Coronary artery (tissue), 2 donors: Measurements from ENCODE around the gene IGLL1.

Experiments
- DNase-seq: peaks from one replicate; pipeline ENCODE4 v3.0.0-alpha.2; 2017; ENCODE audit warnings: low spot score
- H3K27ac ChIP-seq, 2 donors: fragments of 200-600 bp; sonication (generic); one replicate each; pipeline ENCODE4 v1.5.1; 2016 to 2019
- H3K4me3 ChIP-seq: fragments of 200-600 bp; sonication (generic); 2 replicates; pipeline ENCODE4 v1.5.1; 2016; ENCODE audit warnings: mild to moderate bottlenecking, moderate library complexity
- TF ChIP-seq, protein P1 (sequence below): fragments of 200-600 bp; sonication (generic); IDR thresholded peaks from one replicate; pipeline ENCODE4 v1.5.1; 2019; ENCODE audit warnings: antibody characterized with exemption

IGLL1 gene

DNA sequence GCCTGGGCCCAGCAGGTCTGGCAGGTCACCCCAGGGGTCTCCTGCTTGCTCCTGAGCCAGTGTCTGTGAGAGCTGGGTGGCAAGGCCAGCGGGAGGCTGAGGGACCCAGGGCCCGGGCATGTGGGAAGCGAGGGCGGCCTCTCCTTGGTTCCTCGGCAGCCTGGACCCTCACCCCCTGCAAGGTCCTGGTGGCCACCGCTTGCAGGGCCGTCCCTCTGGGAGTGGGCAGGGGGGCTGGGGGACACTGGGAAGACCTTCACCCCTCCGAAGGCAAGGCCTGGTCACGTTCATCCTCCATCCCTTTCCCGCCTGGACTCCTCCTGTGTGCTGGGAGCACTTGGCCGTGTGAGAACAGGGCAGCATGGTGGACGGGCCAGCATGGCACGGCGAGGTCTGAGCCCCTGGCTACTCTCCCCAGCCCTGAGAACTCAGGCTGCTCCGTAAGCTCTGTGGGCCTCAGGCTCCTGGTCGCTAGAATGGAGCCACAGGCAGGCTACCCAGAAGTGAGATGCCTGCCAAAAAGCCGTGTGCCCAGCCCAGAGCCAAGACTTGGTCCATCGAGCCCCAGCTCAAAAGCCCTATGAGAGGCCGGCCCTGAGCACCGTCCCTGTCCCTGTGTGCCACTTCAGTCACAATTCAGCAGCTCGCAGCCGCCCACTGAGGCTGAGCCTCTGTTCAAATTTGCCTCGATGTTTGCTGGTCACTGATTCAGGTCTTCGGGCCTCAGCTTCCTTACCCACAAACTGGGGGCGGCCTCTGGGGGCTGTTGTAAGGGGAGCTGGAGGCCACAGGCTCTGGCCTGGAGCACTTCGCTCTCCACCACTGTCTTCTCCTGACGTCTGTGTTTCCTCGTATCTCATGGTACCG lies 45.0 kb downstream of the IGLL1 start:
- Histone ChIP-seq H3K27ac (no peak overlapping the region), H3K4me3 (no peak overlapping the region)
- DNase-seq = peak; percentile 59
- TF ChIP-seq, protein P1, sequence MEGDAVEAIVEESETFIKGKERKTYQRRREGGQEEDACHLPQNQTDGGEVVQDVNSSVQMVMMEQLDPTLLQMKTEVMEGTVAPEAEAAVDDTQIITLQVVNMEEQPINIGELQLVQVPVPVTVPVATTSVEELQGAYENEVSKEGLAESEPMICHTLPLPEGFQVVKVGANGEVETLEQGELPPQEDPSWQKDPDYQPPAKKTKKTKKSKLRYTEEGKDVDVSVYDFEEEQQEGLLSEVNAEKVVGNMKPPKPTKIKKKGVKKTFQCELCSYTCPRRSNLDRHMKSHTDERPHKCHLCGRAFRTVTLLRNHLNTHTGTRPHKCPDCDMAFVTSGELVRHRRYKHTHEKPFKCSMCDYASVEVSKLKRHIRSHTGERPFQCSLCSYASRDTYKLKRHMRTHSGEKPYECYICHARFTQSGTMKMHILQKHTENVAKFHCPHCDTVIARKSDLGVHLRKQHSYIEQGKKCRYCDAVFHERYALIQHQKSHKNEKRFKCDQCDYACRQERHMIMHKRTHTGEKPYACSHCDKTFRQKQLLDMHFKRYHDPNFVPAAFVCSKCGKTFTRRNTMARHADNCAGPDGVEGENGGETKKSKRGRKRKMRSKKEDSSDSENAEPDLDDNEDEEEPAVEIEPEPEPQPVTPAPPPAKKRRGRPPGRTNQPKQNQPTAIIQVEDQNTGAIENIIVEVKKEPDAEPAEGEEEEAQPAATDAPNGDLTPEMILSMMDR = no peak

DNA sequence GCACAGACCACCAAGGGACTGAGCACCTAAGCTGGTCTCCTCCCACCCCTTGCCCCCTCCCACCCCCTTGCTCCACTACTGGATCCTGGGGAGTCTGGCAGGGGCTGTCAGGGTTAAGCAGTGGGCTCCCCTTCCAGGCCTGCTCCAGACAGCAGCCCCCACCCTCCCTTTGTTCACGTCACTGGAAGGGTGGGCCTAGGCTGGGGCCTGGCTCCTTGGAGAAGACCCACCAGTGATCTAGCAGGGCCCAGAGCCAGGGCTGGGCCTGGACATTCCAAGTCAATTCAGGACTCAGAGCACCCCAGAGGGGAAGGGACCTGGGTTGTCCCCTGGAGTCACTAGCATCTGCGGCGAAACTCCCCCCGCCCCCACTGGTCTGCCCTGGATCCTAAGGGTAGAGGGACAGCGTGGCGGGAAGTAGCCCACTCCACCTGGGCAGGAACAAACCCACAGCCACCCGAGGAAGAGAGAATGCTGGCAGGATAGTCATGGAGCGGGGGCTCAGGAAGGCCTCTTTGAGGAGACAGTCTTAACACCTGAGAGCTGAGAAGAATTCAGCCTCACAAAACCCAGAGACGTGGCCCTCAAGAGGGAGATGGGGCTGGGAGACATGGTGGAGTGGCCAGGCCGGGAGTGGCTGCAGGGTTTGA lies 45.8 kb downstream of the IGLL1 start:
- TF ChIP-seq, protein P1 = no peak
- no peak for DNase-seq
- H3K27ac ChIP-seq = peak overlapping the region in 1 of 2 donors; percentile 35
- no peak overlapping the region for H3K4me3 ChIP-seq

DNA sequence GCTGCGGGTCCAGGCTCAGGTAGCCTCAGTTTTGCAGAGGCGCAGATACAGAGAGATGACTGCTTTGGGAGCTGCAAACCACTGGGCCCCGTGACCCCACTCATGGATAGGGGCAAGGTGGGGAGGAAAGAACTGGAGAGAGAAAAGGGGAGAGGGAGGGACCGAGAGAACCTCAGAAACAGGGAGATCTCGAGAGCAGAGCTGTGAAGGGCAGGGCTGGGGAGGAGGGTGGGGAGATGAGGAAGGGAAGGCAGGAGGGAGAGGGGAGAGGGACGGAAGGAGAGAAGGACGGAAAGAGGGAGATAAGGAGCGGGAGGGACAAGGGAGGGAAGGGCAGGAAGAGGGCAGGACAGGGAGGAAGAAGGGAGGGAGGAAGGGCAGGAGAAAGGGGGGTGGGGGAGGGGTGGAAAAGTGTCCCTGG lies 46.3 kb downstream of the IGLL1 start:
- H3K4me3 ChIP-seq = no peak overlapping the region
- peak overlapping the region in 1 of 2 donors; percentile 35 for H3K27ac ChIP-seq
- no peak for DNase-seq
- TF ChIP-seq, protein P1 = no peak

DNA sequence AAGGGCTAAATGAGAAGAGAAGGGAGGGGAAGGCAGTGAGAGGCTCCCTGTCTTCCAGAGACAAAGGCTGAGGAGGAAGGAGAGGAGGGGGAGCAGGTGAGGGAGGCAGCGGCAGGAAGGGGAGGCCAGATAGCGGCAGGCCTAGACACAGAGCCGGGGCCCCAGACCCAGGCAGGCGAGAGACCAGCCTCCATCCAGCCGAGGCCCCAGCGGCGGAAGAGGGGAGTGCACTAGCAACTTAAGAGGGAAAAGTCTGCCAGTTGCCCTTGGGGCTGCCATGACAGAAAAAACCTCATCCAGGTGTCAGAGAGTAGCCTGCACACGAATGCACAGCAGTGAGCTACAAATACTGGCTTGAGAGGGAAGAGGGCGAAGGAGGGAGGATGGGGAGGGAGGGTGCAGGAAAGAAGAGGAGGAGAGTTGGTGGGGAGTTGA lies 46.7 kb downstream of the IGLL1 start:
- Histone ChIP-seq H3K27ac (no peak overlapping the region), H3K4me3 (no peak overlapping the region)
- TF ChIP-seq, protein P1 = no peak
- DNase-seq = no peak

DNA sequence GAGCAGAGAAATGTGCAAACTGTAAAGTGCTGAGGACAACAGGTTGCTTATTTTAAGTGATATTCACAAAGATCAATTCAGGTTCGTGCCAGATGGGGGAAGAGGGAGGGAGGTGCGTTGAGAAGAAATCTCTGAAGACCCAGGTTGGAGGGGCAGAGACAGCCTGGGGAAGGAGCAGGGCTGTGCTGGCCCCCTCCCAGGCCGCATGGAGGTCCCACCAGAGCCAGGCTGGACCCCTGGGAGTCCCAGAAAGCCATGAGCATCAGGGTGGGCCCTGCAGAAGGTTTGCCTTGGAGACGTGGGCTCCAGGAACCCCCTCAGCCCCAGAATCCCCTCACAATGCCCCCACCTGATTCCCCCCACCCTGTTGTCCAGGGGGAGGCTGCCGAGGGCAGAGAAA lies 47.4 kb downstream of the IGLL1 start:
- TF ChIP-seq, protein P1 = no peak
- DNase-seq = no peak
- H3K27ac ChIP-seq = no peak overlapping the region
- no peak overlapping the region for H3K4me3 ChIP-seq

DNA sequence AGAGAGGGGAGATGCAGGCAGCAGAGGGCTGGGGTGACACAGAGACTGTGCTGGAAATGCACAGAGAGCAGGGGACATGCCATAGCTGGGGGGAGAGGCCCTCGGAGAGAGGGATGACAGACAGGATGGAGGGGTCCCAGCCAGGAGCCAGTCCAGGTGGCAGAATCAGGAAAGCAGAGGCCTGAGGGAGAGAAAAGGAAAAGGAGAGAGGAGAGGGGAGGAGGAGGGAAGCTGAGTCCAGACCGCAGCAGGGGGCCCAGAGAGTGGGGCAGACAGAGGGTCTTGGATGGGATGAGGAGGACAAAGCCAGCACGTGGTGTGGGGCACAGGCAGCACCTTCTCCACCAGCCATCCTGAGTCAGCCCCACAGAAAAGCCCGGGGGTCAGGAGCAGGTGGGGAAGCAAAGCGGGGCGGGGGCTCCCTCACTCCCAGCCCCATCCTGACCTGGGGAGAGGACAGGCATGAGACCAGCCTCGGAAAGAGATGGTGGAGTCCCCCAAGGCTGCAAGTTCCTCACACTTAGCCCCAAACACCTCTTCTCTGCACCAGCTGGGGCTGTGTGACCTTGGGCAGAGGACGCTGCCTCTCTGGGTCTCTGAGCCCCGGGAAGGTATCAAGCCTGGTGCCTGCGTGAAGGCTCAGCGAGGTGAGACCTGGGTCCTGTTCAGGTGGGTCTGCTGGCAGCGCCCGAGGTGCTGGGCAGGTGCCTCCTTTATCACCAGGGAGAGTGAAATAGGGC lies 48.0 kb downstream of the IGLL1 start:
- H3K4me3 ChIP-seq = no peak overlapping the region
- TF ChIP-seq, protein P1 = no peak
- H3K27ac ChIP-seq = no peak overlapping the region
- DNase-seq = no peak
